Glutamatergic neuron (in vitro differentiated cells): ENCODE data around the gene NIT2. TPM values are rescaled to one million over a fixed set of nuclear protein-coding genes. Genes with fewer than 3 reads are reported as not detected.

Experiments
- DNase-seq: peaks from one replicate; pipeline ENCODE4 v3.0.0; 2022
- H3K27ac Mint-ChIP-seq: one replicate; pipeline ENCODE4 v1.8.0; 2020; ENCODE audit warnings: mild to moderate bottlenecking, mixed read lengths, inconsistent platforms; ENCODE audit not compliant: unreplicated experiment
- H3K27me3 Mint-ChIP-seq: one replicate; pipeline ENCODE4 v1.8.0; 2020; ENCODE audit warnings: mild to moderate bottlenecking, moderate library complexity, mixed read lengths, inconsistent platforms; ENCODE audit not compliant: unreplicated experiment
- H3K36me3 Mint-ChIP-seq: one replicate; pipeline ENCODE4 v1.8.0; 2020; ENCODE audit warnings: mild to moderate bottlenecking, mixed read lengths, inconsistent platforms; ENCODE audit not compliant: unreplicated experiment
- H3K4me1 Mint-ChIP-seq: one replicate; pipeline ENCODE4 v1.8.0; 2020; ENCODE audit warnings: mild to moderate bottlenecking, low read depth, mixed read lengths, inconsistent platforms; ENCODE audit not compliant: unreplicated experiment
- H3K4me3 Mint-ChIP-seq: one replicate; pipeline ENCODE4 v1.8.0; 2020; ENCODE audit warnings: mild to moderate bottlenecking, mixed read lengths, inconsistent platforms; ENCODE audit not compliant: unreplicated experiment
- H3K9me3 Mint-ChIP-seq: one replicate; pipeline ENCODE4 v1.8.0; 2020; ENCODE audit warnings: mild to moderate bottlenecking, moderate library complexity, mixed read lengths, inconsistent platforms; ENCODE audit not compliant: unreplicated experiment
- CTCF ChIP-seq: fragments of 200-600 bp; sonication (generic); IDR thresholded peaks from one replicate; pipeline ENCODE4 v1.5.0; 2021; ENCODE audit not compliant: partially characterized antibody, unreplicated experiment
- total RNA-seq: library from RNA; stranded (reverse); fragmentation: NEBNext Ultra II Directional; extraction: Animal tissue kit (Norgen Biotek cat#: 25700); gene quantifications from one replicate; pipeline ENCODE4 v1.2.1, GENCODE V29; 2021; ENCODE audit not compliant: unreplicated experiment

NIT2 gene
- total RNA-seq, 1 donor from 2014 or later: 39.6 TPM

GRCh38 chr3:100389025-100389424, 54.5 kb downstream of the NIT2 start:
- no peak for TF ChIP-seq CTCF
- H3K9me3 Mint-ChIP-seq: no peaks in the 10 kb centered on the region

GRCh38 chr3:100395679-100396431, 61.3 kb downstream of the NIT2 start:
- Mint-ChIP-seq H3K4me3 (no peak overlapping the region), H3K27me3 (no peaks in the 10 kb centered on the region), H3K4me1 (peaks cover 6% of the 10 kb centered on the region), H3K27ac (no peak overlapping the region), H3K9me3 (peaks cover 2% of the 10 kb centered on the region), H3K36me3 (no peaks in the 10 kb centered on the region)
- no peak for DNase-seq
- TF ChIP-seq CTCF: no peak

More at GRCh38 chr3:100389025-100389424, 54.5 kb downstream of the NIT2 start:
- H3K4me1 Mint-ChIP-seq: no peaks in the 10 kb centered on the region
- no peak overlapping the region for H3K4me3 Mint-ChIP-seq
- peaks cover 3% of the 10 kb centered on the region for H3K36me3 Mint-ChIP-seq
- no peak overlapping the region for H3K27ac Mint-ChIP-seq
- no peak for DNase-seq
- peaks cover 2% of the 10 kb centered on the region for H3K27me3 Mint-ChIP-seq

- Mint-ChIP-seq H3K4me1 (peaks cover 6% of the 10 kb centered on the region), H3K36me3 (no peaks in the 10 kb centered on the region), H3K9me3 (peaks cover 2% of the 10 kb centered on the region), H3K27me3 (no peaks in the 10 kb centered on the region), H3K4me3 (no peak overlapping the region), H3K27ac (no peak overlapping the region)
- no peak for TF ChIP-seq CTCF
- no peak for DNase-seq
Observed at GRCh38 chr3:100396967-100397366, 62.4 kb downstream of the NIT2 start.

- no peak for TF ChIP-seq CTCF
- H3K36me3 Mint-ChIP-seq: no peaks in the 10 kb centered on the region
- no peak for DNase-seq
- peak overlapping the region; percentile 94 for H3K4me3 Mint-ChIP-seq
- H3K27ac Mint-ChIP-seq: peak overlapping the region; percentile 31
- peaks cover 10% of the 10 kb centered on the region for H3K4me1 Mint-ChIP-seq
- peaks cover 1% of the 10 kb centered on the region for H3K27me3 Mint-ChIP-seq
- H3K9me3 Mint-ChIP-seq: peaks cover 2% of the 10 kb centered on the region
Observed at GRCh38 chr3:100399341-100400071, 64.9 kb downstream of the NIT2 start.

- peaks cover 2% of the 10 kb centered on the region for H3K9me3 Mint-ChIP-seq
- H3K27me3 Mint-ChIP-seq: peaks cover 1% of the 10 kb centered on the region
- H3K36me3 Mint-ChIP-seq: no peaks in the 10 kb centered on the region
- peak; percentile 49 for DNase-seq
- no peak for TF ChIP-seq CTCF
- H3K4me3 Mint-ChIP-seq: peak overlapping the region; percentile 94
- H3K4me1 Mint-ChIP-seq: peaks cover 10% of the 10 kb centered on the region
- peak overlapping the region; percentile 76 for H3K27ac Mint-ChIP-seq
Observed at GRCh38 chr3:100400419-100400779, 65.8 kb downstream of the NIT2 start.
